GM18498 (cell line): ENCODE results near the gene PCSK2.

Experiments
- ATAC-seq: cut with Tn5 transposase; IDR thresholded peaks from one replicate; pipeline ENCODE4 v1.9.1; 2021; ENCODE audit warnings: mild to moderate bottlenecking, moderate library complexity; ENCODE audit not compliant: unreplicated experiment

Gene PCSK2

GRCh38 chr20:17470973-17471372, 244.1 kb downstream of the PCSK2 start:
- no peak for ATAC-seq

- ATAC-seq: no peak
Observed at GRCh38 chr20:17471606-17472187, 244.9 kb downstream of the PCSK2 start.

GRCh38 chr20:17473659-17474058, 246.8 kb downstream of the PCSK2 start:
- no peak for ATAC-seq

- ATAC-seq: no peak
Observed at GRCh38 chr20:17479063-17479657, 252.3 kb downstream of the PCSK2 start.

- no peak for ATAC-seq
Observed at GRCh38 chr20:17480696-17481095, 253.9 kb downstream of the PCSK2 start.

- no peak for ATAC-seq
Observed at GRCh38 chr20:17481661-17482060, 254.8 kb downstream of the PCSK2 start.

- ATAC-seq: no peak
Observed at GRCh38 chr20:17482536-17482935, 255.7 kb downstream of the PCSK2 start.

- no peak for ATAC-seq
Observed at GRCh38 chr20:17485017-17485416, 258.2 kb downstream of the PCSK2 start.

GRCh38 chr20:17488916-17489600, 262.2 kb downstream of the PCSK2 start:
- ATAC-seq: no peak

GRCh38 chr20:17490501-17490900, 263.7 kb downstream of the PCSK2 start:
- ATAC-seq: no peak

GRCh38 chr20:17491041-17491440, 264.2 kb downstream of the PCSK2 start:
- no peak for ATAC-seq

- ATAC-seq: no peak
Observed at GRCh38 chr20:17491488-17491887, 264.6 kb downstream of the PCSK2 start.

- no peak for ATAC-seq
Observed at GRCh38 chr20:17493173-17493572, 266.3 kb downstream of the PCSK2 start.

GRCh38 chr20:17494201-17494600, 267.4 kb downstream of the PCSK2 start:
- ATAC-seq: no peak

GRCh38 chr20:17495826-17496225, 269.0 kb downstream of the PCSK2 start:
- ATAC-seq: no peak

GRCh38 chr20:17497821-17498580, 271.2 kb downstream of the PCSK2 start:
- ATAC-seq: no peak

- ATAC-seq: no peak
Observed at GRCh38 chr20:17498641-17499040, 271.8 kb downstream of the PCSK2 start.

GRCh38 chr20:17499041-17499440, 272.2 kb downstream of the PCSK2 start:
- no peak for ATAC-seq

- ATAC-seq: no peak
Observed at GRCh38 chr20:17500271-17500670, 273.4 kb downstream of the PCSK2 start.

GRCh38 chr20:17500826-17501225, 274.0 kb downstream of the PCSK2 start:
- ATAC-seq: no peak

- ATAC-seq: no peak
Observed at GRCh38 chr20:17501701-17502100, 274.9 kb downstream of the PCSK2 start.

GRCh38 chr20:17502105-17502504, 275.3 kb downstream of the PCSK2 start:
- ATAC-seq: no peak
